Adipocyte (in vitro differentiated cells): Measurements from ENCODE around the gene ADGRA3.

Experiments used
- DNase-seq: peaks from one replicate; pipeline ENCODE4 v3.0.0-alpha.2; 2015; ENCODE audit warnings: low read depth
- H3K27me3 ChIP-seq: replicated peaks from 2 replicates; pipeline ENCODE4 v1.7.0; 2013; ENCODE audit warnings: mild to moderate bottlenecking, low read length, moderate library complexity; ENCODE audit not compliant: control insufficient read depth, insufficient read depth
- H3K36me3 ChIP-seq: 2 replicates; pipeline ENCODE4 v1.7.0; 2013; ENCODE audit warnings: low read length, mild to moderate bottlenecking, moderate library complexity; ENCODE audit not compliant: control insufficient read depth, insufficient read depth, severe bottlenecking
- H3K4me1 ChIP-seq: 2 replicates; pipeline ENCODE4 v1.7.0; 2013; ENCODE audit warnings: mild to moderate bottlenecking, low read length, moderate library complexity; ENCODE audit not compliant: control insufficient read depth, insufficient read depth
- H3K4me3 ChIP-seq: 2 replicates; pipeline ENCODE4 v1.7.0; 2013; ENCODE audit warnings: mild to moderate bottlenecking, low read length, moderate library complexity
- H3K9ac ChIP-seq: 2 replicates; pipeline ENCODE4 v1.7.0; 2013; ENCODE audit warnings: mild to moderate bottlenecking, low read length, moderate library complexity
- H3K9me3 ChIP-seq: 2 replicates; pipeline ENCODE4 v1.7.0; 2013; ENCODE audit warnings: mild to moderate bottlenecking, low read length, moderate library complexity; ENCODE audit not compliant: control insufficient read depth

The ADGRA3 gene

GRCh38 chr4:22345678-22346077 is 170.2 kb downstream of the ADGRA3 start:
- H3K9me3 ChIP-seq, result no peaks in the 10 kb centered on the region
- no peak overlapping the region for H3K9ac ChIP-seq
- no peaks in the 10 kb centered on the region for H3K36me3 ChIP-seq
- no peaks in the 10 kb centered on the region for H3K4me1 ChIP-seq
- no peak overlapping the region for H3K4me3 ChIP-seq
- no peak for DNase-seq
- H3K27me3 ChIP-seq, result no peaks in the 10 kb centered on the region

DNA sequence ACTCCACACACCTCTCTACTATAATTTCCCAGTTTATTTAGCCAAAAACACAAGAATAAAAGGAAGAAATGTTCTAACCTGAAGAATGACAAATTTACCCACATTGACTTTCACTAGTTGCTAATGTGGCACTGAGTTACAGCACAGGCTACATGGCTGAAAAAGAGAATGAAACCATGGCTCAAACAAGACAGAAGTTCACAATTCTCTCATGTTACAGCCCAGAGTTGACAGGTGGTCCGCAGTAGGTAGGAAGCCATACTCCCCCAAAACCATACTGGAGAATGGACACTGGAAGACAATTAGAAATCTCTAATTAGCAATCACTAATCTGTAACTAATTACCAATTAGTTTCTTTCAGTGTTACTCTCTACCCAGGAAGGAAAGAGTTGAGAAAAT is 170.8 kb downstream of the ADGRA3 start:
- H3K4me1 ChIP-seq, result no peaks in the 10 kb centered on the region
- no peak for DNase-seq
- no peaks in the 10 kb centered on the region for H3K9me3 ChIP-seq

GRCh38 chr4:22343606-22344005 is 172.3 kb downstream of the ADGRA3 start:
- no peak for DNase-seq
- H3K4me1 ChIP-seq, result no peaks in the 10 kb centered on the region

More for the DNA sequence above, 170.8 kb downstream of the ADGRA3 start:
- H3K9ac ChIP-seq, result no peak overlapping the region
- no peak overlapping the region for H3K4me3 ChIP-seq
- H3K36me3 ChIP-seq, result no peaks in the 10 kb centered on the region
- H3K27me3 ChIP-seq, result no peaks in the 10 kb centered on the region

DNA sequence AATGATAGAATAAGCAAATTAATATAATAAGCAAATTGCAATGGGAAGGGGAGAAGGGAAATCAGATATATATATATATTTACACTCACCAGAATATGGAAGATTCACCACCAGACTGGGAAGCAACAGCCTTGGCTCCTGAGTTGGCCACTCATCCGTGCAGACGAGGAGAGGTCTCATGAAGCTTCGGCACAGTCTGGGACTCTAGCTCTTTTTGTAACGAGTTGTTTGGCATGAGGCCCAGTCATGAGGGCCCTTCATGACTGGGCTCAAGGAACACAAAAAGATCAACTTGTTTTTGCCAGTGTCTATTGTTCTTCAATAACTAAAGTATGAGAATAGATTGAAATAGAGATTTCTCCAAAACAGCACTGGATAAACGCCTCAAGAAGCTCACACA is 176.4 kb downstream of the ADGRA3 start:
- DNase-seq, result no peak
- H3K4me3 ChIP-seq, result no peak overlapping the region
- no peak overlapping the region for H3K9ac ChIP-seq
- no peaks in the 10 kb centered on the region for H3K36me3 ChIP-seq
- H3K27me3 ChIP-seq, result no peaks in the 10 kb centered on the region
- no peaks in the 10 kb centered on the region for H3K4me1 ChIP-seq
- no peaks in the 10 kb centered on the region for H3K9me3 ChIP-seq

More at GRCh38 chr4:22343606-22344005, 172.3 kb downstream of the ADGRA3 start:
- H3K36me3 ChIP-seq, result no peaks in the 10 kb centered on the region
- H3K9me3 ChIP-seq, result no peaks in the 10 kb centered on the region
- H3K9ac ChIP-seq, result no peak overlapping the region
- no peaks in the 10 kb centered on the region for H3K27me3 ChIP-seq
- no peak overlapping the region for H3K4me3 ChIP-seq

GRCh38 chr4:22338796-22339195 is 177.1 kb downstream of the ADGRA3 start:
- no peak overlapping the region for H3K9ac ChIP-seq
- DNase-seq, result no peak
- no peaks in the 10 kb centered on the region for H3K36me3 ChIP-seq
- H3K9me3 ChIP-seq, result no peaks in the 10 kb centered on the region
- no peak overlapping the region for H3K4me3 ChIP-seq
- no peaks in the 10 kb centered on the region for H3K27me3 ChIP-seq
- H3K4me1 ChIP-seq, result no peaks in the 10 kb centered on the region
